ENCODE measurements around the gene DEAF1. TPM values are rescaled to one million over a fixed set of nuclear protein-coding genes. Genes with fewer than 3 reads are reported as not detected.

The DEAF1 gene
- total RNA-seq, 1 experiment from 2014 or later = 62.2 TPM

DNA sequence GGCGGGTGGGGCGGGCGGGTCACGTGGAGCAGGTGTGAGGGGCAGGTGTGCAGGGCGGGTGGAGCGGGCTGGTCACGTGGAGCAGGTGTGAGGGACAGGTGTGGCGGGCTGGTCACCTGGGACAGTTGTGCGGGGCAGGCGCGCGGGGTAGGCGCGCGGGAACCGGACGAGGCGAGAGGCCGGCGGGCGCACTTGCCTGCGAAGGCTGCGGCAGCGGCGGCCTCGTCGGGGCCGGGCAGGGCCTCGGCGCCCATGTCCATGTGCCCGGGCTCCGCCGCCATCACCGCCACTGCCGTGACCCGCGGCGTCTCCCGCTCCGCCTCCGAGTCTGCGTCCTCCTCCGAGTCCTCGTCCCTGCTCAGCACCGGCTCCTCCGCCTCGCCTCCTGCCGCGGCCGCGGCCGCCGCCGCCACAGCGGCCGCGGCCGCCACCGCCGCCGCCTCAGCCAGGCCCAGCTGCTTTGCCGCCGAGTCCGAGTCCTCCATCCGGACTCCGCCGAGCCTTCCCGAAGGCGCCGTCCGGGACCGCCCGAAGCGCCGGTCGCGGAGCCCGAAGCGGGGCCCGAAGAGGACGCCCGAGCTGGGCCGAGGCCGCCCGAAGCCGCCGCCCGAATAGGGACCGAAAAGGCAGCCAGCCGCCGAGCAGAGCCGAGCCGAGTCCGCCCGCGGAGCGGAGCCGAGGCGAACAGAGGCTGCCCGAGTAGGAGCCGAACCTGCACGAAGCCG lies at the start of gene DEAF1 (continued):
- TF ChIP-seq ZNF423 (CRISPR knock-in tag; IDR thresholded peaks at IDR 0.05) = no peak
- TF ChIP-seq, protein P1, sequence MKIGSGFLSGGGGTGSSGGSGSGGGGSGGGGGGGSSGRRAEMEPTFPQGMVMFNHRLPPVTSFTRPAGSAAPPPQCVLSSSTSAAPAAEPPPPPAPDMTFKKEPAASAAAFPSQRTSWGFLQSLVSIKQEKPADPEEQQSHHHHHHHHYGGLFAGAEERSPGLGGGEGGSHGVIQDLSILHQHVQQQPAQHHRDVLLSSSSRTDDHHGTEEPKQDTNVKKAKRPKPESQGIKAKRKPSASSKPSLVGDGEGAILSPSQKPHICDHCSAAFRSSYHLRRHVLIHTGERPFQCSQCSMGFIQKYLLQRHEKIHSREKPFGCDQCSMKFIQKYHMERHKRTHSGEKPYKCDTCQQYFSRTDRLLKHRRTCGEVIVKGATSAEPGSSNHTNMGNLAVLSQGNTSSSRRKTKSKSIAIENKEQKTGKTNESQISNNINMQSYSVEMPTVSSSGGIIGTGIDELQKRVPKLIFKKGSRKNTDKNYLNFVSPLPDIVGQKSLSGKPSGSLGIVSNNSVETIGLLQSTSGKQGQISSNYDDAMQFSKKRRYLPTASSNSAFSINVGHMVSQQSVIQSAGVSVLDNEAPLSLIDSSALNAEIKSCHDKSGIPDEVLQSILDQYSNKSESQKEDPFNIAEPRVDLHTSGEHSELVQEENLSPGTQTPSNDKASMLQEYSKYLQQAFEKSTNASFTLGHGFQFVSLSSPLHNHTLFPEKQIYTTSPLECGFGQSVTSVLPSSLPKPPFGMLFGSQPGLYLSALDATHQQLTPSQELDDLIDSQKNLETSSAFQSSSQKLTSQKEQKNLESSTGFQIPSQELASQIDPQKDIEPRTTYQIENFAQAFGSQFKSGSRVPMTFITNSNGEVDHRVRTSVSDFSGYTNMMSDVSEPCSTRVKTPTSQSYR (CRISPR knock-in tag; IDR thresholded peaks at IDR 0.05) = peak; percentile 83
- TF ChIP-seq, protein P2, sequence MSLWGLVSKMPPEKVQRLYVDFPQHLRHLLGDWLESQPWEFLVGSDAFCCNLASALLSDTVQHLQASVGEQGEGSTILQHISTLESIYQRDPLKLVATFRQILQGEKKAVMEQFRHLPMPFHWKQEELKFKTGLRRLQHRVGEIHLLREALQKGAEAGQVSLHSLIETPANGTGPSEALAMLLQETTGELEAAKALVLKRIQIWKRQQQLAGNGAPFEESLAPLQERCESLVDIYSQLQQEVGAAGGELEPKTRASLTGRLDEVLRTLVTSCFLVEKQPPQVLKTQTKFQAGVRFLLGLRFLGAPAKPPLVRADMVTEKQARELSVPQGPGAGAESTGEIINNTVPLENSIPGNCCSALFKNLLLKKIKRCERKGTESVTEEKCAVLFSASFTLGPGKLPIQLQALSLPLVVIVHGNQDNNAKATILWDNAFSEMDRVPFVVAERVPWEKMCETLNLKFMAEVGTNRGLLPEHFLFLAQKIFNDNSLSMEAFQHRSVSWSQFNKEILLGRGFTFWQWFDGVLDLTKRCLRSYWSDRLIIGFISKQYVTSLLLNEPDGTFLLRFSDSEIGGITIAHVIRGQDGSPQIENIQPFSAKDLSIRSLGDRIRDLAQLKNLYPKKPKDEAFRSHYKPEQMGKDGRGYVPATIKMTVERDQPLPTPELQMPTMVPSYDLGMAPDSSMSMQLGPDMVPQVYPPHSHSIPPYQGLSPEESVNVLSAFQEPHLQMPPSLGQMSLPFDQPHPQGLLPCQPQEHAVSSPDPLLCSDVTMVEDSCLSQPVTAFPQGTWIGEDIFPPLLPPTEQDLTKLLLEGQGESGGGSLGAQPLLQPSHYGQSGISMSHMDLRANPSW (CRISPR knock-in tag; conservative IDR thresholded peaks at IDR 0.05; ENCODE audit: low read depth) = no peak
- TF ChIP-seq, protein P3, sequence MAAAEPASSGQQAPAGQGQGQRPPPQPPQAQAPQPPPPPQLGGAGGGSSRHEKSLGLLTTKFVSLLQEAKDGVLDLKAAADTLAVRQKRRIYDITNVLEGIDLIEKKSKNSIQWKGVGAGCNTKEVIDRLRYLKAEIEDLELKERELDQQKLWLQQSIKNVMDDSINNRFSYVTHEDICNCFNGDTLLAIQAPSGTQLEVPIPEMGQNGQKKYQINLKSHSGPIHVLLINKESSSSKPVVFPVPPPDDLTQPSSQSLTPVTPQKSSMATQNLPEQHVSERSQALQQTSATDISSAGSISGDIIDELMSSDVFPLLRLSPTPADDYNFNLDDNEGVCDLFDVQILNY (CRISPR knock-in tag; IDR thresholded peaks at IDR 0.05) = peak; percentile 83
- peak; percentile 96 for TF ChIP-seq TCF7 (CRISPR knock-in tag; IDR thresholded peaks at IDR 0.05; ENCODE audit: low read depth)
- TF ChIP-seq, protein P4, sequence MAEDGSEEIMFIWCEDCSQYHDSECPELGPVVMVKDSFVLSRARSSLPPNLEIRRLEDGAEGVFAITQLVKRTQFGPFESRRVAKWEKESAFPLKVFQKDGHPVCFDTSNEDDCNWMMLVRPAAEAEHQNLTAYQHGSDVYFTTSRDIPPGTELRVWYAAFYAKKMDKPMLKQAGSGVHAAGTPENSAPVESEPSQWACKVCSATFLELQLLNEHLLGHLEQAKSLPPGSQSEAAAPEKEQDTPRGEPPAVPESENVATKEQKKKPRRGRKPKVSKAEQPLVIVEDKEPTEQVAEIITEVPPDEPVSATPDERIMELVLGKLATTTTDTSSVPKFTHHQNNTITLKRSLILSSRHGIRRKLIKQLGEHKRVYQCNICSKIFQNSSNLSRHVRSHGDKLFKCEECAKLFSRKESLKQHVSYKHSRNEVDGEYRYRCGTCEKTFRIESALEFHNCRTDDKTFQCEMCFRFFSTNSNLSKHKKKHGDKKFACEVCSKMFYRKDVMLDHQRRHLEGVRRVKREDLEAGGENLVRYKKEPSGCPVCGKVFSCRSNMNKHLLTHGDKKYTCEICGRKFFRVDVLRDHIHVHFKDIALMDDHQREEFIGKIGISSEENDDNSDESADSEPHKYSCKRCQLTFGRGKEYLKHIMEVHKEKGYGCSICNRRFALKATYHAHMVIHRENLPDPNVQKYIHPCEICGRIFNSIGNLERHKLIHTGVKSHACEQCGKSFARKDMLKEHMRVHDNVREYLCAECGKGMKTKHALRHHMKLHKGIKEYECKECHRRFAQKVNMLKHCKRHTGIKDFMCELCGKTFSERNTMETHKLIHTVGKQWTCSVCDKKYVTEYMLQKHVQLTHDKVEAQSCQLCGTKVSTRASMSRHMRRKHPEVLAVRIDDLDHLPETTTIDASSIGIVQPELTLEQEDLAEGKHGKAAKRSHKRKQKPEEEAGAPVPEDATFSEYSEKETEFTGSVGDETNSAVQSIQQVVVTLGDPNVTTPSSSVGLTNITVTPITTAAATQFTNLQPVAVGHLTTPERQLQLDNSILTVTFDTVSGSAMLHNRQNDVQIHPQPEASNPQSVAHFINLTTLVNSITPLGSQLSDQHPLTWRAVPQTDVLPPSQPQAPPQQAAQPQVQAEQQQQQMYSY (CRISPR knock-in tag; IDR thresholded peaks at IDR 0.05) = peak; percentile 73
- TF ChIP-seq, protein P5, sequence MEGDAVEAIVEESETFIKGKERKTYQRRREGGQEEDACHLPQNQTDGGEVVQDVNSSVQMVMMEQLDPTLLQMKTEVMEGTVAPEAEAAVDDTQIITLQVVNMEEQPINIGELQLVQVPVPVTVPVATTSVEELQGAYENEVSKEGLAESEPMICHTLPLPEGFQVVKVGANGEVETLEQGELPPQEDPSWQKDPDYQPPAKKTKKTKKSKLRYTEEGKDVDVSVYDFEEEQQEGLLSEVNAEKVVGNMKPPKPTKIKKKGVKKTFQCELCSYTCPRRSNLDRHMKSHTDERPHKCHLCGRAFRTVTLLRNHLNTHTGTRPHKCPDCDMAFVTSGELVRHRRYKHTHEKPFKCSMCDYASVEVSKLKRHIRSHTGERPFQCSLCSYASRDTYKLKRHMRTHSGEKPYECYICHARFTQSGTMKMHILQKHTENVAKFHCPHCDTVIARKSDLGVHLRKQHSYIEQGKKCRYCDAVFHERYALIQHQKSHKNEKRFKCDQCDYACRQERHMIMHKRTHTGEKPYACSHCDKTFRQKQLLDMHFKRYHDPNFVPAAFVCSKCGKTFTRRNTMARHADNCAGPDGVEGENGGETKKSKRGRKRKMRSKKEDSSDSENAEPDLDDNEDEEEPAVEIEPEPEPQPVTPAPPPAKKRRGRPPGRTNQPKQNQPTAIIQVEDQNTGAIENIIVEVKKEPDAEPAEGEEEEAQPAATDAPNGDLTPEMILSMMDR (IDR thresholded peaks at IDR 0.05) = no peak

DNA sequence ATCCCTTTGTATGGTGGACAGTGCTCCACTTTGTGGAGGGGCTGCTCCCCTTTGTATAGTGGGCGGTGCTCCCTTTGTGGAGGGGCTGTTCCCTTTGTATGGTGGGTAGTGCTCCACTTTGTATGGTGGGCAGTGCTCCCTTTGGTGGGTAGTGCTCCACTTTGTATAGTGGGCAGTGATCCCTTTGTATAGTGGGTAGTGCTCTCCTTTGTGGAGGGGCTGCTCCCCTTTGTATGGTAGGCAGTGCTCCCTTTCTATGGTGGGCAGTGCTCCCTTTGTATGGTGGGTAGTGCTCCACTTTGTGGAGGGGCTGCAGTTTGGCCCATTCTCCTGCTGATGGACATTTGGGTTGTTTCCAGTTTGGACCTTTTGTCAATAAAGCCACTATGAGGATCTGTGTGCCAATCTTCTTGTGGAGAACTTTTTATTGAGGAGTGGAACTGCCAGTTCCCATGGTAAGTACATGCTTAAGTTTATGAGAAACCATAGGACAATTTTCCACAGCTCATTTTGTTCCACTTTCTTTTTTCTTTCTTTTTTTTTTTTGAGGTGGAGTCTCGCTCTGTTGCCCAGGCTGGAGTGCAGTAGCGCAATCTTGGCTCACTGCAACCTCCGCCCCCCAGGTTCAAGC lies 47.7 kb upstream of the DEAF1 start:
- ChIA-PET CTCF (interaction anchor here (0.8 to 3.8 kb wide), 4 partner anchors 13 to 41 kb away, joined by 3 to 37 read pairs (median 7); no protein-coding TSS in a partner anchor), POLR2A (interaction anchor here (1.5 kb wide), 1 partner anchor 16 kb away, joined by 8 read pairs; no protein-coding TSS in a partner anchor)
- Mint-ChIP-seq H3K36me3 (no peaks in the 10 kb centered on the region; the same call in 1 of the 2 replicates), H3K9me3 (no peaks in the 10 kb centered on the region), H3K27me3 (ENCODE audit: low read depth) (no peaks in the 10 kb centered on the region), H3K27ac (no peak overlapping the region), H3K4me1 (peaks cover 26% of the 10 kb centered on the region), H3K4me3 (no peak overlapping the region)
- ATAC-seq (no peak), DNase-seq (ENCODE audit: low spot score) (no peak)
- TF ChIP-seq CREM (CRISPR knock-in tag; IDR thresholded peaks at IDR 0.05) = no peak
- TF ChIP-seq, protein P5 (IDR thresholded peaks at IDR 0.05) = no peak
- no peak for TF ChIP-seq PRRX2 (CRISPR knock-in tag; IDR thresholded peaks at IDR 0.05)
- TF ChIP-seq, protein P6, sequence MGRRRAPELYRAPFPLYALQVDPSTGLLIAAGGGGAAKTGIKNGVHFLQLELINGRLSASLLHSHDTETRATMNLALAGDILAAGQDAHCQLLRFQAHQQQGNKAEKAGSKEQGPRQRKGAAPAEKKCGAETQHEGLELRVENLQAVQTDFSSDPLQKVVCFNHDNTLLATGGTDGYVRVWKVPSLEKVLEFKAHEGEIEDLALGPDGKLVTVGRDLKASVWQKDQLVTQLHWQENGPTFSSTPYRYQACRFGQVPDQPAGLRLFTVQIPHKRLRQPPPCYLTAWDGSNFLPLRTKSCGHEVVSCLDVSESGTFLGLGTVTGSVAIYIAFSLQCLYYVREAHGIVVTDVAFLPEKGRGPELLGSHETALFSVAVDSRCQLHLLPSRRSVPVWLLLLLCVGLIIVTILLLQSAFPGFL (CRISPR knock-in tag; IDR thresholded peaks at IDR 0.05; ENCODE audit: borderline replicate concordance) = no peak
- TF ChIP-seq ZNF263 (CRISPR knock-in tag; IDR thresholded peaks at IDR 0.05; ENCODE audit: low read depth) = peak; percentile 98
- no peak for TF ChIP-seq NFATC4 (CRISPR knock-in tag; IDR thresholded peaks at IDR 0.05)

Measured in WTC11 (cell line).